HL-60 (cell line): ENCODE data around the gene NKRF.

Source experiments
- DNase-seq, 2 experiments: peaks; one replicate each; pipeline ENCODE4 v3.0.0-alpha.2; 2010 to 2020; ENCODE audit warnings: low read depth in 1 of 2, low spot score in 1 of 2
- H3K27ac ChIP-seq: fragments of 250-450 bp; sonication (Bioruptor Pico); replicated peaks from 2 replicates; pipeline ENCODE4 v1.5.1; 2020; ENCODE audit warnings: mild to moderate bottlenecking, moderate library complexity
- H3K27me3 ChIP-seq: fragments of 250-450 bp; sonication (Bioruptor Pico); 2 replicates; pipeline ENCODE4 v1.5.1; 2021; ENCODE audit warnings: mild to moderate bottlenecking, moderate library complexity; ENCODE audit not compliant: insufficient read depth, poor library complexity, severe bottlenecking
- H3K4me3 ChIP-seq: replicated peaks from 2 replicates; pipeline ENCODE4 v1.5.1; 2011; ENCODE audit warnings: mild to moderate bottlenecking, control low read depth, low read length; ENCODE audit not compliant: insufficient read depth
- GABPA ChIP-seq: IDR thresholded peaks from 2 replicates; pipeline ENCODE4 v1.6.1; 2012; ENCODE audit warnings: low read depth
- POLR2AphosphoS5 ChIP-seq: IDR thresholded peaks from 2 replicates; pipeline ENCODE4 v1.6.1; 2012; ENCODE audit warnings: low read depth
- SPI1 ChIP-seq: IDR thresholded peaks from 2 replicates; pipeline ENCODE4 v1.6.1; 2012; ENCODE audit warnings: low read depth, mild to moderate bottlenecking, borderline replicate concordance
- TF ChIP-seq, protein P1 (sequence below): IDR thresholded peaks from 2 replicates; pipeline ENCODE4 v1.6.1; 2012; ENCODE audit warnings: low read depth; ENCODE audit not compliant: insufficient replicate concordance
- TF ChIP-seq, protein P2 (sequence below): IDR thresholded peaks from one replicate; pipeline ENCODE4 v1.5.1; 2011; ENCODE audit warnings: low read length, control low read depth, inconsistent platforms; ENCODE audit not compliant: insufficient read depth

NKRF gene

GRCh38 chrX:119605464-119606279 is 552 bp downstream of the NKRF start:
- TF ChIP-seq GABPA (no peak), SPI1 (no peak), POLR2AphosphoS5 (no peak)

DNA sequence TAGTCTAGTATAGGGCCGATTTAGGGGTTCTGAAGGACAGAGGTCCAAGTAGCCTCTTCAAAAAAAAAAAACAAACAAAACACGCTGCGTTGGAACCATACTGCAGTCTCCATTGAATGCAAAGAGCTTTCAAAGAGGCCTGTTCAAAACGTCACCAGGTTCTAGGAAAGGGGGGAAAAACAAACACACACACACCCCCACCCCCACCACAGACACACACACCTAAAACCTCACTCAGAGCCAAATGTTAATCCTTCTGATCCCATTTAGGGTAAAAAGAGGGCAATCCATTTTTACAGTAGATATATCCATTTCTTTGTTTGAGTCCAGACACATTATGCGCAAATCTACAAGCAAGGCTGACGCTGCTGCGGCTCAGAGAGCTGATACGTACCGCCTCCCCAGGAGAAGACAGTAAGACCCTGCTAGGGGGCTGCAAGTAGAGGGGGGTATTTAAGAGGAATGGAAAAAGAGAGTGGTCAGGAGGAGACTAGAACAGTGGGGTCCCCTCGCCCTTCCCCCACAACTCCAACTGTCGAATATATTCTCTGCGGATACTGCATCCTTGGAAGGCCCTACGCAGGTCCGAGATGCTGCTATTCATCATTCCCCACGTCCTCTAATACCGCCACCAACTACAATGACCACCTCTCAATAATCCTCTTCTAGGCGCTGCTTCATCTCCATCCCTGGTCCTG is 1.3 kb downstream of the NKRF start:
- DNase-seq: no peak
- Histone ChIP-seq H3K27ac (peak overlapping the region; percentile 90), H3K27me3 (no peaks in the 10 kb centered on the region), H3K4me3 (peak overlapping the region; percentile 86)
- TF ChIP-seq SPI1 (no peak), GABPA (no peak)
- TF ChIP-seq, protein P1, sequence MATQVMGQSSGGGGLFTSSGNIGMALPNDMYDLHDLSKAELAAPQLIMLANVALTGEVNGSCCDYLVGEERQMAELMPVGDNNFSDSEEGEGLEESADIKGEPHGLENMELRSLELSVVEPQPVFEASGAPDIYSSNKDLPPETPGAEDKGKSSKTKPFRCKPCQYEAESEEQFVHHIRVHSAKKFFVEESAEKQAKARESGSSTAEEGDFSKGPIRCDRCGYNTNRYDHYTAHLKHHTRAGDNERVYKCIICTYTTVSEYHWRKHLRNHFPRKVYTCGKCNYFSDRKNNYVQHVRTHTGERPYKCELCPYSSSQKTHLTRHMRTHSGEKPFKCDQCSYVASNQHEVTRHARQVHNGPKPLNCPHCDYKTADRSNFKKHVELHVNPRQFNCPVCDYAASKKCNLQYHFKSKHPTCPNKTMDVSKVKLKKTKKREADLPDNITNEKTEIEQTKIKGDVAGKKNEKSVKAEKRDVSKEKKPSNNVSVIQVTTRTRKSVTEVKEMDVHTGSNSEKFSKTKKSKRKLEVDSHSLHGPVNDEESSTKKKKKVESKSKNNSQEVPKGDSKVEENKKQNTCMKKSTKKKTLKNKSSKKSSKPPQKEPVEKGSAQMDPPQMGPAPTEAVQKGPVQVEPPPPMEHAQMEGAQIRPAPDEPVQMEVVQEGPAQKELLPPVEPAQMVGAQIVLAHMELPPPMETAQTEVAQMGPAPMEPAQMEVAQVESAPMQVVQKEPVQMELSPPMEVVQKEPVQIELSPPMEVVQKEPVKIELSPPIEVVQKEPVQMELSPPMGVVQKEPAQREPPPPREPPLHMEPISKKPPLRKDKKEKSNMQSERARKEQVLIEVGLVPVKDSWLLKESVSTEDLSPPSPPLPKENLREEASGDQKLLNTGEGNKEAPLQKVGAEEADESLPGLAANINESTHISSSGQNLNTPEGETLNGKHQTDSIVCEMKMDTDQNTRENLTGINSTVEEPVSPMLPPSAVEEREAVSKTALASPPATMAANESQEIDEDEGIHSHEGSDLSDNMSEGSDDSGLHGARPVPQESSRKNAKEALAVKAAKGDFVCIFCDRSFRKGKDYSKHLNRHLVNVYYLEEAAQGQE: no peak

More at GRCh38 chrX:119605464-119606279, 552 bp downstream of the NKRF start:
- peak overlapping the region; percentile 90 for H3K27ac ChIP-seq
- no peaks in the 10 kb centered on the region for H3K27me3 ChIP-seq
- DNase-seq: no peak
- H3K4me3 ChIP-seq: peak overlapping the region; percentile 86

DNA sequence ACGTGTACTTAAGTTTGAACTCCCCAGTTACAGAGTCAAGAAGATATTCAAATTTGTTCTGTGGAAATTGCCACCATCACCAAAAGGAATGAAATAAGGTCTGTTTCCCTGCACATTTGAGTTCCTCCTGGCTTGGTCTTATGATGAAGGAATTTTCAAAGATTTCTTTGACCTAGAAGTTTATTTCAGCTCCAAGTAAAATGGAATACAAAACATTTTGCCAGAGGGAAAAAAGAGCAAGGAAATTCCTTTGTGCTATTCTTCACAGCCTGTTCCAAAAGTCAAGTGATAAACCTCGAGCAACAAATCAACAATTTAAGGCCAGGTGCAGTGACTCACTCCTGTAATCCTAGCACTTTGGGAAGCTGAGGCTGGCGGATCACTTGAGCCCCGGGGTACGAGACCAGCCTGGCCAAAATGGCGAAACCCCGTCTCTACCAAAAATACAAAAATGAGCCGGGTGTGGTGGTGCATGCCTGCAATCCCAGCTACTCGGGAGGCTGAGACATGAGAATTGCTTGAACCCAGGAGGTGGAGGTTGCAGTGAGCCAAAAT is 3.4 kb downstream of the NKRF start:
- H3K27me3 ChIP-seq: no peaks in the 10 kb centered on the region
- H3K27ac ChIP-seq: no peak overlapping the region
- TF ChIP-seq POLR2AphosphoS5 (no peak), SPI1 (no peak), GABPA (no peak)
- no peak for DNase-seq
- no peak overlapping the region for H3K4me3 ChIP-seq

- DNase-seq: no peak
- Histone ChIP-seq H3K27me3 (no peaks in the 10 kb centered on the region), H3K27ac (no peak overlapping the region), H3K4me3 (no peak overlapping the region)
- TF ChIP-seq, protein P1: no peak
- TF ChIP-seq, protein P2, sequence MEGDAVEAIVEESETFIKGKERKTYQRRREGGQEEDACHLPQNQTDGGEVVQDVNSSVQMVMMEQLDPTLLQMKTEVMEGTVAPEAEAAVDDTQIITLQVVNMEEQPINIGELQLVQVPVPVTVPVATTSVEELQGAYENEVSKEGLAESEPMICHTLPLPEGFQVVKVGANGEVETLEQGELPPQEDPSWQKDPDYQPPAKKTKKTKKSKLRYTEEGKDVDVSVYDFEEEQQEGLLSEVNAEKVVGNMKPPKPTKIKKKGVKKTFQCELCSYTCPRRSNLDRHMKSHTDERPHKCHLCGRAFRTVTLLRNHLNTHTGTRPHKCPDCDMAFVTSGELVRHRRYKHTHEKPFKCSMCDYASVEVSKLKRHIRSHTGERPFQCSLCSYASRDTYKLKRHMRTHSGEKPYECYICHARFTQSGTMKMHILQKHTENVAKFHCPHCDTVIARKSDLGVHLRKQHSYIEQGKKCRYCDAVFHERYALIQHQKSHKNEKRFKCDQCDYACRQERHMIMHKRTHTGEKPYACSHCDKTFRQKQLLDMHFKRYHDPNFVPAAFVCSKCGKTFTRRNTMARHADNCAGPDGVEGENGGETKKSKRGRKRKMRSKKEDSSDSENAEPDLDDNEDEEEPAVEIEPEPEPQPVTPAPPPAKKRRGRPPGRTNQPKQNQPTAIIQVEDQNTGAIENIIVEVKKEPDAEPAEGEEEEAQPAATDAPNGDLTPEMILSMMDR: no peak
- TF ChIP-seq SPI1 (no peak), GABPA (no peak), POLR2AphosphoS5 (no peak)
Measured at GRCh38 chrX:119589810-119590209, 16.4 kb downstream of the NKRF start.

DNA sequence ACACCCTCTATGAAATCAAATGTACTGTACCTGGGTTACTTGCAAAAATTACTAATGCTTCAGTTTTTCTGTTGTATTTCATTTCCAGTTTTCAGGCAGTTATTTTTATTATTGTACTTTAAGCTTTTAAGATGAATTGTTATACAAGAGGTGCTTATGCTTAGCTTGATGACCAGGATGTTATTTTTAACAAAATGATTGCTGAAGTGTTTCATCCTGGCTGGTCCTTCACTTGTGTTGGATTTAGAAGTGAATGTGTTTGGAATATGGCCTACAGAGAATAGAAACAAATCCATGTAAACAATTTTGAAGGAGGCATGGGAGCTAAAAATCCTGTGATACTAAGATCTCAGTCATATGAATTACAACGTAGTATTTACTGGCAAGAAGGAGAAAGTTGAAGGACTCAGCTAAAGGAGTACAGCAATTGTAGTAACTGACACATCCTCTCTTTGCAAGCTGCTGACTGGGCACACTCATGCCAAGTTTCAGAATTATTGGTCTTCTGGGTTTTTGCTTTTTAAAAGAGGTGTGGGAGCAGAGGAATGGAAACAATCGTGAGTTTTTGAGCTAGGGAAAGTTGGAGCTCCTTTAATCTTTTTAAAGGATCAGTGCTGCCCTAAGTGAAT is 22.7 kb downstream of the NKRF start:
- DNase-seq: no peak
- Histone ChIP-seq H3K4me3 (no peak overlapping the region), H3K27ac (no peak overlapping the region), H3K27me3 (no peaks in the 10 kb centered on the region)
- TF ChIP-seq GABPA (no peak), SPI1 (no peak), POLR2AphosphoS5 (no peak)
- TF ChIP-seq, protein P2: no peak
- TF ChIP-seq, protein P1: no peak
